Stomach smooth muscle (tissue), 2 donors: ENCODE data around the gene TRMU.

Source experiments
- H3K27ac ChIP-seq: one replicate; pipeline ENCODE4 v1.7.0; 2013; ENCODE audit warnings: mild to moderate bottlenecking, low read length, inconsistent platforms
- H3K27me3 ChIP-seq, 2 donors: one replicate each; pipeline ENCODE4 v1.7.0; 2013; ENCODE audit warnings: low read length in 2 of 2; ENCODE audit not compliant: insufficient read depth in 2 of 2, control insufficient read depth in 1 of 2
- H3K36me3 ChIP-seq, 2 donors: one replicate each; pipeline ENCODE4 v1.7.0; 2013; ENCODE audit warnings: low read length in 2 of 2; ENCODE audit not compliant: control insufficient read depth in 2 of 2, insufficient read depth in 2 of 2
- H3K4me1 ChIP-seq: one replicate; pipeline ENCODE4 v1.7.0; 2013; ENCODE audit warnings: low read length; ENCODE audit not compliant: control insufficient read depth, insufficient read depth
- H3K4me3 ChIP-seq, 2 donors: one replicate each; pipeline ENCODE4 v1.7.0; 2013; ENCODE audit warnings: low read length in 2 of 2
- H3K9ac ChIP-seq, 2 donors: one replicate each; pipeline ENCODE4 v1.7.0; 2013; ENCODE audit warnings: low read length in 2 of 2, mild to moderate bottlenecking in 1 of 2
- H3K9me3 ChIP-seq, 2 donors: one replicate each; pipeline ENCODE4 v1.7.0; 2013; ENCODE audit warnings: low read length in 2 of 2; ENCODE audit not compliant: control insufficient read depth in 2 of 2
- donor health status: healthy.
- donor health status: Pancreatic carcinoma.

TRMU gene

DNA sequence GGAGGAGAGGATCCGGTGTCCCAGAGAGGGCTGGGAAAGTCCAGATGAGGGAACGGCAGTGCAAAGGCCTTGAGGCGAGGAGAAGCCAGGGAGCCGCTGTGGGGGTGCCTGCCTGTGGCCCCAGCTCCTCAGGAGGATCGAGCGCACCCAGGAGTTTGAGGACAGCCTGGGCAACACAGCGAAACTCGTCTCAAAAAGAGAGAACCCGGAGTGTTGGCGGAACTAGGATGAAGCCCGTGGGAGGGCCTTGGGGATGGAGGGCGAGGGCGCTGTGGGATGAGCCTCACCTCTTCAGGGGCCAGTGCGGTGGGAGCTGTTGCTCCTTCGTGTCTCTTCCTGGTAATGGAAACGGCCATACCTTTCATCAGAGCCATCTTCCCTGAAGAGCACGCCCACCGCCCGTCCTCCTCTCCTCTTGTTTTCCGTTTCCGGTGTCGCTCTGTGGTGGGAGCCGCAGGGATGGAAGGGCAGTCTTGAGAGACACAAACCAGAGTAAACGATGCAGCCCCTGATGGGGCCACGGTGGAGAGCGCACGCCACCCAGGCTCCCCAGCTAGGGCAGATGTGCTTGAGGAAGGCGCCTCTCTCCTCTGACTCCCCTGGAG, 15.7 kb downstream of the TRMU start:
- H3K4me1 ChIP-seq, result peaks cover 3% of the 10 kb centered on the region
- no peaks in the 10 kb centered on the region for H3K27me3 ChIP-seq
- H3K27ac ChIP-seq, result no peak overlapping the region
- peaks cover 51 to 65% of the 10 kb centered on the region in 2 donors for H3K36me3 ChIP-seq
- no peak overlapping the region for H3K9ac ChIP-seq
- H3K9me3 ChIP-seq, result no peaks in the 10 kb centered on the region
- no peak overlapping the region for H3K4me3 ChIP-seq

DNA sequence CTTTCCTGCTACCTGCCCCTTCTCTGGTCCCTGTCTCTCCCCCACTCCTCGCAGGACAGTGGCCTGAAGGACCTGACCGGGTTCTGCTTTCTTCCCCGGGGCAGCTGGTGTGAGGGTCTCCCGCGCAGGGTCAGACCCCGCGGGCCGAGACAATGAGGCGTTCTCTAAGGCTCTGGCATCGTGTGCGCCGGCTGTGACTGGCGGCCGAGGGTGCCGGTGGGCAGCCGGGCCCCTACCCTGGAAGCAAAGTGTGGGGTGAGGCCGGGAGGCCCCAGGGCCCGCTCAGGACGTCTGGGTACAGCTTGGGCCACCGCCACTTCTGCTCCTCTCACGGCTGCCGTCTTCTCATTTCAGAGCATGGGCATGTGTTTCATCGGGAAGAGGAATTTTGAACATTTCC, 16.3 kb downstream of the TRMU start:
- Histone ChIP-seq H3K27me3 (no peaks in the 10 kb centered on the region), H3K36me3 (peaks cover 48 to 64% of the 10 kb centered on the region in 2 donors), H3K9me3 (no peaks in the 10 kb centered on the region), H3K9ac (no peak overlapping the region), H3K27ac (no peak overlapping the region), H3K4me3 (no peak overlapping the region), H3K4me1 (peaks cover 3% of the 10 kb centered on the region)

DNA sequence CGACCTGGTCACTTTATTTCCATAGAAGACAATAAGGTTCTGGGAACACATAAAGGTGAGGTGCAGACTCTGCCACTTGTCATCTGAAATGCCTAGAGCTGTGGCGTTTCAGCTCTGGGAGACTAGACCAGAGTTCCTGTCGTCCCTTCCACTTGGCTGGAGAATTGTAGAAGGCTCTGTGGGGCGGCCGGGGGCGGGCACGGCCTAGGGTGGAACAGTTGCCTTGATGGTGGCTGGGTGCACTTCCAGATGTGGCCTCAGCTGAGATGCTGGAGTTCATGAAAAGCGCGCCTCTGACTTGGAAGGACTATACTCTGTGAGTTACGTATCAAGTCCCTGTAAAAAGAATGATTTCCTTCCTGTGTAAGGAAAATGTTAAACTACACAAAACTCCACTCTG, 16.8 kb downstream of the TRMU start:
- no peak overlapping the region for H3K27ac ChIP-seq
- H3K9me3 ChIP-seq, result no peaks in the 10 kb centered on the region
- H3K4me3 ChIP-seq, result no peak overlapping the region
- H3K9ac ChIP-seq, result no peak overlapping the region
- no peaks in the 10 kb centered on the region for H3K27me3 ChIP-seq
- peaks cover 3% of the 10 kb centered on the region for H3K4me1 ChIP-seq
- peaks cover 45 to 63% of the 10 kb centered on the region in 2 donors for H3K36me3 ChIP-seq

DNA sequence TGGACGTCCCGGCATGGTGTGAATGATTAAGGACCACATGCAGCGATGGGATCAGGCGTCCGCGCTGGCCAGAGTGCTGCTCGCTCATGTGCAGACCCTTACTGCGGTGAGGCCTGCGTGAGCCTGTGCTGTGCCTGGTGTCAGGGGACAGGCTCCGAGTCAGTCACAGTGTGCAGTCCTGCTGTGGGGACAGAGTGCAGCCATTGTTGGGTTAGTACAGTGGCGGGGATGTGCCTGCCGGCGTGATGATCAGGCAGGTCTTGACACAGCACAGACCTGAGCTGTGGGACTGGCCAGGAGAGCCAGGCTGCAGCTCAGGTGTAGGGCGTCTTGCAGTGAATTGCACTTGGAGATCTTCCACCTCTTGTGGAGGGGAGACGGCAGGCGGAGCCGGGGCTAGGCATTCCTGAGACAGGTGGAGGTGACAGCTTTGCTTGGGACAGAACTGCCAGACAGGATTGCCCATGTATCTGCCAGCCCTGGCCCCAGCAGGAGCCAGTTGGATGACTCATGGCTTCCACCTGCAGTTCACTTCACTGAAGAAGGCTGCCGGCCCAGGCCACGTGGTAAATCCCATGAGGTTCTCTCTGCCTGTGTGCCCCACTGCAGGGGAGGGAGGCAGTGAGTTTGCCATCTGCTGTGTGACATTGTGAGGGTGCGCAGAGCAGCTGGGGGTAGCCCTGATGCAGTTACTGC, 17.3 kb downstream of the TRMU start:
- H3K4me1 ChIP-seq, result peaks cover 3% of the 10 kb centered on the region
- no peak overlapping the region for H3K4me3 ChIP-seq
- no peaks in the 10 kb centered on the region for H3K27me3 ChIP-seq
- H3K9ac ChIP-seq, result no peak overlapping the region
- no peaks in the 10 kb centered on the region for H3K9me3 ChIP-seq
- no peak overlapping the region for H3K27ac ChIP-seq
- H3K36me3 ChIP-seq, result peaks cover 42 to 59% of the 10 kb centered on the region in 2 donors

DNA sequence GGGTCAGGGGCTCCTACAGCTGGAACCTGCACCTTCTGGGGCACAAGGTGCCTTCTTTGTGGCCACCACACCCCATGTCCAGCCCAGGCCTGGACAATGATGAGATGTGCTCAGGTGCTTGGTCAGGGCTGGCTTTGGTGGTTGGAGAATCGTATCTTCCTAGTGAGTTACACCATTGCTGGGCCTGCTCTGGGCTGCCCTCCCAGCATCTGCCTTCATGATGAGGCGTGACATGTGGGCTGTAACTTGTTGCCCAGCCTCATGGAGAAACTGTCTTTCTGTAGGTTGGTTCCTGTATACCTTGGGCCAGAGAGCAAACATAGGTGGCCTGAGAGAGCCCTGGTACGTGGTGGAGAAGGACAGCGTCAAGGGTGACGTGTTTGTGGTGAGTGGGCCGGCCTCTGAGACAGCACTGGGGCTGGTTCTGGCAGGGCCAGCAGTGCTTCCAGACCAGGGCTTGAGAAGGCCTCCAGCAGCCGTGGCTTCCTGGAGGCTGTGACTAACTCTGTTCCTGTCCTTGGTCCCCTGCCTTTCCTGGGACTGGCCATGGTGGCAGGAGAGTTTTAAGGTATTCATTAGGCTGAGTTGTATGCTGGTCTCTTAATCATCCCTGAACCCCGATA, 18.1 kb downstream of the TRMU start:
- Histone ChIP-seq H3K36me3 (peaks cover 40 to 52% of the 10 kb centered on the region in 2 donors), H3K9ac (no peak overlapping the region), H3K4me3 (no peak overlapping the region), H3K27ac (no peak overlapping the region), H3K9me3 (no peaks in the 10 kb centered on the region), H3K4me1 (peaks cover 3% of the 10 kb centered on the region), H3K27me3 (no peaks in the 10 kb centered on the region)

DNA sequence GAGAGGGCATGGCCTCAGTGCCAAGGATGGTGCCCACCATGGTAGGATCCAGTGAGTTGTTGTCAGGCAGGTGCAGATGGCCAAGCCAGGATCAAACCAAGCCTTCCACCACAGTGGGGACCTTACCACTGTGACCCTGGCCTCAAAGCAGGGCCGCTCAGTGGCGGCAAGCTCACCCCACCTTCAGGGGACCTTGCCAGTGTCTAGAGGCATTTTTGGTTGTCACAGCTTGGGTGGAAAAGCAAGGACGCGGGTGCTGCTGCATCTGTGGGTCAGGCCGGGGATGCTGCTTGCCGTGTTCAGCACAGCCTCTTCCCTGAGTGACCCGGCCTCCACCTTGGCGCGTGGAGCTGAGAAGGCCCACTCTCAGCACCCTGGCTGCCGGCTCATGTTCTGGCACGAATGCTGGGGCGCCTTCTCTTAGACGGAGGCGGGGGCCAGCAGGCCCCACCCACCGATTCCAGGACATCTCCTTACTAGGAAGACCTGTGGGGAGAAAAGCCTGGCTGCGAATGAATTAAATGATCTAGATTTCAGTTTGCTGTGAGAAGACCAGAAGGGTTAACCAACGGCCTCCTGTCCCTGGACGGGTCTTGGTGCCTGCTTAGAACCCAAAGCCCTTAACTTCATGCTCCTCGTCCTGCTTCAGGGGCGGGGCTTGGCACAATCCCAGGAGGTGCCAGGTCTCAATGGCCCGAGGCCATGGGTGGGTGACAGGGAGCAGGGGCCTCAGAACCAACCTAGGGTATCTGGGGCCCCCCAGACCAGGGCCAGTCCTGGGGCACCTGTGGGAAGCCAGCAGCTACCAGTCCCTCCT, 18.9 kb downstream of the TRMU start:
- no peak overlapping the region for H3K27ac ChIP-seq
- no peaks in the 10 kb centered on the region for H3K9me3 ChIP-seq
- H3K27me3 ChIP-seq, result no peaks in the 10 kb centered on the region
- H3K4me1 ChIP-seq, result peaks cover 3% of the 10 kb centered on the region
- H3K9ac ChIP-seq, result no peak overlapping the region
- peaks cover 37 to 48% of the 10 kb centered on the region in 2 donors for H3K36me3 ChIP-seq
- no peak overlapping the region for H3K4me3 ChIP-seq

DNA sequence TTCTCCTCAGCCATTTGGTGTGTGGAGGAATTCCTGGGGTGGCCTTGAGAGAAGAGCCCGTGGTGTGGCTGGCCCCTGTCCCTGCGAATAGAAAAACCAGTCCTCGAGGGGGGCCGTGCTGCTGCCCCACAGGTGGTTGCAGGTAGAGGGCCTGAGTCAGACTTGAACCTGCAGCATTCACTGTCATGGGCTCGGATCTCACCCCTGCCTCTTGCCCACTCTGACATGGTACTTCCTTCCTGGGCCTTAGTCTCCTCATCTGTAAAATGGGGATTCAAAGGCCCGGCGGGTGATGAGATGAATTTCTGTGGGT, 19.4 kb downstream of the TRMU start:
- H3K36me3 ChIP-seq, result peaks cover 35 to 45% of the 10 kb centered on the region in 2 donors
- no peaks in the 10 kb centered on the region for H3K9me3 ChIP-seq
- no peak overlapping the region for H3K9ac ChIP-seq
- peaks cover 3% of the 10 kb centered on the region for H3K4me1 ChIP-seq
- no peak overlapping the region for H3K4me3 ChIP-seq
- no peaks in the 10 kb centered on the region for H3K27me3 ChIP-seq
- H3K27ac ChIP-seq, result no peak overlapping the region

DNA sequence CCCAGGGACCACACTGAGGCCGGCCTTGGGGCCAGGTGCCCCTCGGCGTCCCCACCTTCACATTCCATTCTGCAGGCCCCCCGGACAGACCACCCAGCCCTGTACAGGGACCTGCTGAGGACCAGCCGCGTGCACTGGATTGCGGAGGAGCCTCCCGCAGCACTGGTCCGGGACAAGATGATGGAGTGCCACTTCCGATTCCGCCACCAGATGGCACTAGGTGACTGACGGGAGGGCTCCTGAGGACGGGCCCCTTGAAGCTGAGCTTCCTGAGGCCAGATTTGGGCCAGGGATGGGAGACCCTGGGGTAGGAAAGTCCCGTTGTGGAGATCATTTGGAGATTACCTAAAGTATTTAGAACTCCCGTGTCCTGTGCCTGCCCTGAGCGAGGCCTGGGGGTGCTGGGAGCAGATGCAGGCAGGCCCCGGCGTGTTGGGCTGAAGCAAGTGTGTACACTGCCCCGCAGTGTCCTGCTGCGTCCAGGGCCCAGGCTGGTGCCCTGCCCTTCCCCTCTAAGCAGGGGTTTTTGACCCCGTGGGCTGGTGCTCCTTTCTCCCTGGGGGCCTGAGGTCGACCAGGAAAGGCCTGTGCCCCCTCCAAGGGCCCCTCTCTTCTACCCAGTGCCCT, 20.0 kb downstream of the TRMU start:
- H3K4me3 ChIP-seq, result no peak overlapping the region
- H3K27me3 ChIP-seq, result no peaks in the 10 kb centered on the region
- H3K9ac ChIP-seq, result no peak overlapping the region
- no peaks in the 10 kb centered on the region for H3K9me3 ChIP-seq
- H3K27ac ChIP-seq, result no peak overlapping the region
- H3K4me1 ChIP-seq, result peaks cover under 1% of the 10 kb centered on the region
- peaks cover 33 to 44% of the 10 kb centered on the region in 2 donors for H3K36me3 ChIP-seq

DNA sequence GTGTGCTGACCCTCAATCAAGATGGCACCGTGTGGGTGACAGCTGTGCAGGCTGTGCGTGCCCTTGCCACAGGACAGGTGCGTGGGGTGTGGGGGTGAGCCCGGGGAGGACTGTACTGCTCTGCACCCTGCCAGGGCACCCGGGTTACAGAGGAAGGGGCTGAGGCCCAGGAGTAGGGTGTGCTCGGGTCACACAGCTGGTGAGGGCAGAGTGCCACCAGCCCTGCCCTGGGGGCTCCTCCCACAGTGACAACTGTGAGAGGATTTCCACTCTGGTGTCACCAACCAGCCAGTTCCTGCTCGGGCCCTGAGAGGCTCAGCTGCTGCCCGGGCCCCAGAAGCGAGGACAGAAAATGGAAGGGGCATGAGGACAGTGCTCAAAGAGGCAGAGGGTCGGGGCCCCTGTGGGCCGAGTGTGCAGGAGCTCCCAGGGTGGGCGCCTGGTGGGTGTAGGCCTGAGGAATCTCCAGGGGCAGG, 20.5 kb downstream of the TRMU start:
- H3K36me3 ChIP-seq, result peaks cover 27 to 40% of the 10 kb centered on the region in 2 donors
- H3K27ac ChIP-seq, result no peak overlapping the region
- no peaks in the 10 kb centered on the region for H3K27me3 ChIP-seq
- no peaks in the 10 kb centered on the region for H3K9me3 ChIP-seq
- H3K4me1 ChIP-seq, result no peaks in the 10 kb centered on the region
- no peak overlapping the region for H3K9ac ChIP-seq
- H3K4me3 ChIP-seq, result no peak overlapping the region
